Thymus (tissue), 11 donors: ENCODE measurements around the gene ANKFY1. TPM values are rescaled to one million over a fixed set of nuclear protein-coding genes. Genes with fewer than 3 reads are reported as not detected.
A peak's percentile ranks its signal among the peaks of the same experiment; 100 is the strongest.

Source experiments
- DNase-seq, 9 donors: peaks; one replicate each; pipeline ENCODE4 v3.0.0-alpha.2; 2013; ENCODE audit warnings: low spot score in 9 of 9, low read depth in 6 of 9, missing footprints in 1 of 9
- H3K27ac ChIP-seq, 2 donors: one replicate each; pipeline ENCODE4 v1.5.1; 2013; ENCODE audit warnings: control low read depth in 1 of 2, low read depth in 1 of 2, low read length in 1 of 2, mild to moderate bottlenecking in 1 of 2, moderate library complexity in 1 of 2
- H3K27me3 ChIP-seq, 2 donors: one replicate each; pipeline ENCODE4 v1.5.1; 2013; ENCODE audit warnings: low read length in 1 of 2; ENCODE audit not compliant: control insufficient read depth in 2 of 2, insufficient read depth in 1 of 2
- H3K36me3 ChIP-seq, 2 donors: one replicate each; pipeline ENCODE4 v1.5.1; 2013; ENCODE audit warnings: low read length in 1 of 2, mild to moderate bottlenecking in 1 of 2, moderate library complexity in 1 of 2; ENCODE audit not compliant: control insufficient read depth in 2 of 2, insufficient read depth in 2 of 2
- H3K4me1 ChIP-seq, 2 donors: one replicate each; pipeline ENCODE4 v1.5.1; 2013; ENCODE audit warnings: low read length in 2 of 2; ENCODE audit not compliant: control insufficient read depth in 2 of 2, insufficient read depth in 2 of 2
- H3K4me3 ChIP-seq, 2 donors: one replicate each; pipeline ENCODE4 v1.5.1; 2013; ENCODE audit warnings: low read length in 2 of 2, control low read depth in 1 of 2, mild to moderate bottlenecking in 1 of 2
- H3K9me3 ChIP-seq, 2 donors: one replicate each; pipeline ENCODE4 v1.5.1; 2013; ENCODE audit warnings: low read length in 1 of 2, mild to moderate bottlenecking in 1 of 2; ENCODE audit not compliant: control insufficient read depth in 2 of 2, insufficient read depth in 1 of 2
- WGBS: extraction: QIAGEN DNeasy Blood & Tissue Kit; methylation state at CpG from one replicate; pipeline ENCODE4 v1.1.7; 2013; 5-methylcytosine and 5-hydroxymethylcytosine counted together
- polyA plus RNA-seq: library from polyadenylated mRNA; stranded (reverse); fragments of 200-250 nt; gene quantifications from one replicate; pipeline ENCODE4 v1.2.3, GENCODE V29; 2013
- total RNA-seq: library from RNA; stranded (reverse); fragments of 120-200 nt; gene quantifications from one replicate; pipeline ENCODE4 v1.2.4, GENCODE V29; 2013
- donor health status: healthy.

ANKFY1 gene
- total and polyA plus RNA-seq, 2 donors = 14.6 to 15.7 TPM

DNA sequence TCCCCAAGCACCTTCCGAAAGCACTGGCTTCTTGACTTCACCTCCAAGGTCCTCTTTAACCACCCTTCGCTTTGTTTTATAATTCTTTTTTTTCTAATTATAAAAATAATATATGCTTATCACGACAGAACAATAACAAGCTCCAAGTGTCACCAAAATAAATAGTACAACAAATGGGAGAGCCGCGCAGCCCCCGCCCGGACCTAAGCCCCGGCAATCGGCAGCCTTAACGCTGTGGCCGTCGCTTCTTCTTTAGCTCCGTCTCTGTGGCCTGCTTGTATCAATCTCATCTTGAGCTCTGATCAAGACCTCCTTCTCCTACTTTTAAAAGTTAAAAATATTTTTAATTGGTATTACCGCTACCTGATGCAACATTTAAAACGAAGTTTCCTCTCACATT lies 78.1 kb downstream of the ANKFY1 start:
- Histone ChIP-seq H3K36me3 (peaks cover 81 to 84% of the 10 kb centered on the region in 2 donors), H3K9me3 (no peaks in the 10 kb centered on the region), H3K27ac (peak overlapping the region in 1 of 2 donors; percentile 81), H3K4me3 (no peak overlapping the region), H3K27me3 (no peaks in the 10 kb centered on the region), H3K4me1 (peaks cover 3 to 41% of the 10 kb centered on the region in 2 donors)
- WGBS = 98% methylated on average over 15 of the region's 15 CpGs
- no peak for DNase-seq

GRCh38 chr17:4184811-4185210 lies 79.0 kb downstream of the ANKFY1 start:
- DNase-seq = no peak
- 86% methylated on average over 18 of the region's 18 CpGs for WGBS
- no peaks in the 10 kb centered on the region for H3K9me3 ChIP-seq
- H3K27me3 ChIP-seq = no peaks in the 10 kb centered on the region
- H3K36me3 ChIP-seq = peaks cover 83 to 87% of the 10 kb centered on the region in 2 donors
- H3K4me1 ChIP-seq = peaks cover 3 to 41% of the 10 kb centered on the region in 2 donors
- H3K4me3 ChIP-seq = no peak overlapping the region
- H3K27ac ChIP-seq = no peak overlapping the region

GRCh38 chr17:4182043-4182442 lies 81.7 kb downstream of the ANKFY1 start:
- H3K36me3 ChIP-seq = peaks cover 83 to 89% of the 10 kb centered on the region in 2 donors
- peaks cover 7 to 34% of the 10 kb centered on the region in 2 donors for H3K4me1 ChIP-seq
- H3K9me3 ChIP-seq = no peaks in the 10 kb centered on the region
- no peak overlapping the region for H3K27ac ChIP-seq
- 94% methylated on average over 8 of the region's 8 CpGs for WGBS
- H3K4me3 ChIP-seq = no peak overlapping the region
- H3K27me3 ChIP-seq = no peaks in the 10 kb centered on the region
- DNase-seq = no peak

DNA sequence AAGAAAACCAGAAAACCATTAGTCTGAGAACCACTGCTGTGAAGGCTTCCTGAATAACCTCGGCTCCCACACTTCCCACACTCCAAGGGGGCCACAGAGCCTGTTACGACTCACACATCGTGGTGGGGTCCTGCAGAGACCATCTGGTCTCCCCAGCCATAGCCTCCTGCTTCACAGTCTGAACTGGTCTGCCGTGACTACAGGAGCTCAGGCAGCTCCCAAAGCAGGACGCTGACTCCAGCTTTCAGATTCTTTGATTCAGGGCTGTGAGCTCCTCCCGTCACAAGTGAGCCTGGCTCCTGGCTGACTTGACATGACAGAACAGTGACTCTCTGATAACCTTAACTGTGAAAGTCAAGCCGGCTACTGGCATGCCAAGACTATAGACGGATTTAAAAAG lies 83.0 kb downstream of the ANKFY1 start:
- no peak overlapping the region for H3K4me3 ChIP-seq
- 93% methylated on average over 8 of the region's 8 CpGs for WGBS
- H3K27me3 ChIP-seq = no peaks in the 10 kb centered on the region
- peaks cover 75 to 83% of the 10 kb centered on the region in 2 donors for H3K36me3 ChIP-seq
- H3K9me3 ChIP-seq = no peaks in the 10 kb centered on the region
- DNase-seq = no peak
- peak overlapping the region in 1 of 2 donors; percentile 43 for H3K27ac ChIP-seq
- H3K4me1 ChIP-seq = peaks cover 18 to 39% of the 10 kb centered on the region in 2 donors

DNA sequence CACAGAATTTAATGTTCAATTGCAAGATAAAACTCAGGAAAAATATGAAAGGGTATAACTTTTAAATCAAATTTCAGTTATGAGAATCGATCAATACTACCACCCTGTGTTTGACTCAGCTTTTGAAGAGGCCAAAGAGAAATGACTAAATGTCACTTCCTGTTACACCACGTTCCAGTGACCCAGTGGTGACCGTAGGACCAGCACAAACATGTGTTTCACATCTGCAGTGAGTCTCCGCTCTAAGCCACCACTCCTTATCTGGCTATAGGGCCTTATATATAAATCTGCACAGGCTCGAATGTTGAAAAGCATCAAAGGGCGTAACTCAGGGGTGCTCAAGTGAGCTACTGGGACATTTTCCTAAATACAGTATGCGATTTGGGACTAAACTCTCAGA lies 84.7 kb downstream of the ANKFY1 start:
- Histone ChIP-seq H3K27me3 (no peaks in the 10 kb centered on the region), H3K9me3 (no peaks in the 10 kb centered on the region), H3K4me1 (peaks cover 30 to 52% of the 10 kb centered on the region in 2 donors), H3K4me3 (no peak overlapping the region), H3K27ac (no peak overlapping the region), H3K36me3 (peaks cover 60 to 83% of the 10 kb centered on the region in 2 donors)
- 98% methylated on average over 7 of the region's 7 CpGs for WGBS
- no peak for DNase-seq

DNA sequence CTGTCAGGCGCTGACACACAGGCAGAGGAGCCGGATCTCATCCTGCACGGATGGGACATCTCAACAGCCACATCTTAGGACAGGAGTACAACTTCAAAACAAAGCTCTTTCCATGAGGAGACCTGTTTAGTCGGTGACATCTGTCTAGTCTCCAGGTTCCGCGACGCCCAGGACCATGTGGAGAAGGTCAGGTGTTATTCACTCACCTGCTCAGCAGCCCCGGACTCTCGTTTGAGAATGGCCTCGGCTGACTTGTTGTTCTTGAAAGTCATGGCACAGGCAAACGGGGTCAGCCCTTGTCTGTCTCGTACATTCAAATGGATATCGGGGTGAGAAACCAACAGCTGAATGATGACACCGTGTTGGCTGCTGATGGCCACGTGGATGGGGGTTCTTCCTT lies 85.1 kb downstream of the ANKFY1 start:
- H3K36me3 ChIP-seq = peaks cover 62 to 83% of the 10 kb centered on the region in 2 donors
- peak overlapping the region in 1 of 2 donors; percentile 13 for H3K27ac ChIP-seq
- no peaks in the 10 kb centered on the region for H3K9me3 ChIP-seq
- H3K4me3 ChIP-seq = no peak overlapping the region
- no peak for DNase-seq
- WGBS = 98% methylated on average over 15 of the region's 15 CpGs
- peaks cover 30 to 56% of the 10 kb centered on the region in 2 donors for H3K4me1 ChIP-seq
- no peaks in the 10 kb centered on the region for H3K27me3 ChIP-seq

GRCh38 chr17:4177806-4178205 lies 86.0 kb downstream of the ANKFY1 start:
- H3K27ac ChIP-seq = peak overlapping the region in 1 of 2 donors; percentile 94
- no peak overlapping the region for H3K4me3 ChIP-seq
- no peak for DNase-seq
- H3K27me3 ChIP-seq = no peaks in the 10 kb centered on the region
- WGBS = 97% methylated on average over 21 of the region's 21 CpGs
- no peaks in the 10 kb centered on the region for H3K9me3 ChIP-seq
- H3K36me3 ChIP-seq = peaks cover 62 to 83% of the 10 kb centered on the region in 2 donors
- H3K4me1 ChIP-seq = peaks cover 30 to 57% of the 10 kb centered on the region in 2 donors

DNA sequence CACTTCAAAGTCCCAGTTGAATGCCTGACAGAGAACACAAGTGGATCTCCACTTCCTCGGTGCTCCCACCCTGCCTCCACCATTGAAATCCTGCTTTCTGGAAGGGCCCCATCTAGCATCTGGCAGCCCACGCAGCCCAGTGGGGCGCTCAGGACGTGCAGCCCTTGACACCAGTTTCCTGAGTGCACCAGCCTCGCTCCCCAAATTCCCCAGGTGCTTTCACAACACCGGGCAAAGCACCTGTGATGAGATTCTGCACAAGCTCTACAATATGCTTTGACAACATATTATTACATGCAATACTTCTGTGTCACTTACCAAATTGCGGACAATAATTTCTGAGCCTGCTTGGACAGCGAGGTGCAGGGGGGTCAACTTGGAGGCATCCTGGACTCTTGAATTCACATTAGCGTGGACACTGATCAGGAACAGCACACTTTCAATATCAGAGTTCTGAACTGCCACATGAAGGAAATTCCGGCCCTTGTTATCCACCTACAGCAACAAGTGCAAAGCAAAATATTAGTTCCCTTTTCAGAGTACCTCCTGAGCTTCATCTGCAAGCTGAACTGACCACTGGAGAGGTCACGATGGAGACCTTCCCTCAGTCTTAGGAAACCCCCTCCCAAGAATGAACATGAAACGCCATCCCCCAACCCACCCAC lies 86.8 kb downstream of the ANKFY1 start:
- Histone ChIP-seq H3K27me3 (no peaks in the 10 kb centered on the region), H3K9me3 (no peaks in the 10 kb centered on the region), H3K27ac (peak overlapping the region; percentile 91 to 94), H3K4me3 (no peak overlapping the region), H3K4me1 (peaks cover 30 to 57% of the 10 kb centered on the region in 2 donors), H3K36me3 (peaks cover 61 to 84% of the 10 kb centered on the region in 2 donors)
- whole genome bisulfite sequencing = 58% methylated on average over 12 of the region's 12 CpGs
- peak in 2 of 9 donors; percentile 25 to 32 for DNase-seq

DNA sequence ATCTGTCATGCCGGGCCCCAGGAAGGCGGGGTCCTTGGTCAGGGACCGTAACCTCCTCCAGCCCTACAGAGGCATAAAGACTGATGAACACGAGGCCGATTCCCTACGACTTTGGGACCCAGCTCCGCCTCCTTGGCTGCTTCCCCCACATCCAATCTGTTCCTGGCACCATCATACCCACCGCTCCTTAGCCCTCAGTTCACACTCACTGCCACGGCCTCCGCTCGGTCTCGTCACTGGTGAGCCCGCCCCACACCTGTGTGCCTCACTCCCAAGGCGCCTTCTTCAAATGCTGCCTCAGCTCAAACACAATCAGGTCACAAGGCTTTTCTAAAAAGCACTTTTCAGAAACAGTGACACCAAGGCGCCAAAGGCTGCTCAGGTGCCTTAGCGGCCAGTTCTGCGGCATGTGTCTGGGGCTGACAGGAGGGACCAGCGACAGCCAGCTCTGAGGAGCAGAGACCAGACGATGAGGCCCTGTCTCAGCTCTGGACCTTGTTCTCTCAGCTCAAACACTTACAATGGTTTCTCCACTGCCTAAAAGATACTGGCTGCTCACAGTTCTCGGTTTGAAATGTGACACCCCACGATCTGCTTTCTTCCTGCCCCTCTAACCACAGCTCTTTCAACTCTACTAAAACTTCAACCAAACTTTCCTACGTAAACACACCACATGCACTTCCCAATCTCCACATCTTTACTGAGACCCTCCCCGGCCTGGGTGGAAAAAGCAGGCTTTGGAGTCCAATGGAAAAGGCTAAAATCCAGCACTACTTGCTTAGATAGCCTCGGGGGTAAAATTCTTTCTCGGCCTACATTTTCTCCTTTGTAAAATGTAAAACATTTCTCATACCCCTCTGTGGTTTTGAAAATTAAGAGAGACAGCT lies 87.6 kb downstream of the ANKFY1 start:
- DNase-seq = peak; percentile 47 to 88 (median 69)
- Histone ChIP-seq H3K4me1 (peaks cover 30 to 53% of the 10 kb centered on the region in 2 donors), H3K4me3 (peak overlapping the region; percentile 1 to 6), H3K36me3 (peaks cover 61 to 86% of the 10 kb centered on the region in 2 donors), H3K27ac (peak overlapping the region; percentile 91 to 94), H3K9me3 (no peaks in the 10 kb centered on the region), H3K27me3 (no peaks in the 10 kb centered on the region)
- WGBS = 38% methylated on average over 25 of the region's 25 CpGs
